Measurements from ENCODE around the gene ABCA1.
"Not testable (repeated sequence)": the region's sequence is repeated elsewhere in the genome, so short reads cannot be mapped to it uniquely, and the experiment has no call there.

Gene ABCA1

GRCh38 chr9:104769029-104769428, 158.9 kb downstream of the ABCA1 start:
- DNase-seq (ENCODE audit: low spot score): not testable (repeated sequence)

- no peak for DNase-seq (ENCODE audit: low spot score)
Observed at GRCh38 chr9:104767507-104767906, 160.4 kb downstream of the ABCA1 start.

GRCh38 chr9:104766025-104766424, 161.9 kb downstream of the ABCA1 start:
- no peak for DNase-seq (ENCODE audit: low spot score)

GRCh38 chr9:104765138-104765537, 162.8 kb downstream of the ABCA1 start:
- no peak for DNase-seq (ENCODE audit: low spot score)

GRCh38 chr9:104758974-104759373, 169.0 kb downstream of the ABCA1 start:
- no peak for DNase-seq (ENCODE audit: low spot score)

- no peak for DNase-seq (ENCODE audit: low spot score)
Observed at GRCh38 chr9:104750185-104750767, 177.7 kb downstream of the ABCA1 start.

- DNase-seq (ENCODE audit: low spot score): no peak
Observed at GRCh38 chr9:104748359-104749031, 179.5 kb downstream of the ABCA1 start.

GRCh38 chr9:104747565-104748358, 180.2 kb downstream of the ABCA1 start, which contains the start of gene NIPSNAP3A:
NIPSNAP3A (plus strand) TSS chr9:104747683; CDS start chr9:104747793, 110 bp downstream.
- peak; percentile 94 for DNase-seq (ENCODE audit: low spot score)

GRCh38 chr9:104747245-104747564, 180.8 kb downstream of the ABCA1 start:
- DNase-seq (ENCODE audit: low spot score): no peak

- DNase-seq (ENCODE audit: low spot score): no peak
Observed at GRCh38 chr9:104746798-104747197, 181.2 kb downstream of the ABCA1 start.

- no peak for DNase-seq (ENCODE audit: low spot score)
Observed at GRCh38 chr9:104746285-104746684, 181.7 kb downstream of the ABCA1 start.

GRCh38 chr9:104745852-104746251, 182.1 kb downstream of the ABCA1 start:
- no peak for DNase-seq (ENCODE audit: low spot score)

- no peak for DNase-seq (ENCODE audit: low spot score)
Observed at GRCh38 chr9:104743376-104743985, 184.5 kb downstream of the ABCA1 start.

- DNase-seq (ENCODE audit: low spot score): no peak
Observed at GRCh38 chr9:104740621-104741020, 187.3 kb downstream of the ABCA1 start.

GRCh38 chr9:104738452-104738851, 189.5 kb downstream of the ABCA1 start:
- DNase-seq (ENCODE audit: low spot score): no peak

Data from left forelimb (tissue), 1 donor.